CD4-positive, alpha-beta T cell (primary cell): Measurements from ENCODE around the gene PRKN. TPM values are rescaled to one million over a fixed set of nuclear protein-coding genes. Genes with fewer than 3 reads are reported as not detected.

Source experiments
- ATAC-seq: fragments of 200-7000 bp; cut with Tn5 transposase; one replicate; pipeline ENCODE4 v1.10.0; 2022; ENCODE audit warnings: mild to moderate bottlenecking; ENCODE audit not compliant: poor library complexity
- CTCF ChIA-PET: fragments of 350-600 bp; sonication (Branson Sonifier 250); formaldehyde crosslinking; loops from one replicate; lab custom pipeline; 2021; ENCODE audit warnings: antibody characterized with exemption, inconsistent platforms; lab: Charles Lee
- POLR2A ChIA-PET: fragments of 350-600 bp; sonication (Branson Sonifier 250); formaldehyde crosslinking; loops from one replicate; lab custom pipeline; 2021; ENCODE audit warnings: antibody characterized with exemption, inconsistent platforms; lab: Charles Lee
- DNase-seq, 14 experiments: peaks; one replicate each; pipeline ENCODE4 v3.0.0-alpha.2; 2013 to 2020; ENCODE audit warnings: mixed read lengths in 2 of 14
- H3K27ac ChIP-seq, 2 donors: one replicate each; pipeline versions ENCODE4 v1.5.1 to v1.7.0; 2013; ENCODE audit warnings: low read length in 2 of 2, low read depth in 1 of 2, mild to moderate bottlenecking in 1 of 2
- H3K27me3 ChIP-seq, 2 experiments: 1 replicate in 1 of 2; 2 replicates in 1 of 2; pipeline versions ENCODE4 v1.6.1 to v1.7.0; 2013; ENCODE audit warnings: low read length in 2 of 2, control low read depth in 1 of 2, mild to moderate bottlenecking in 1 of 2, moderate library complexity in 1 of 2; ENCODE audit not compliant: insufficient read depth in 2 of 2, control insufficient read depth in 1 of 2
- H3K36me3 ChIP-seq: one replicate; pipeline ENCODE4 v1.6.1; 2013; ENCODE audit warnings: low read length, control low read depth; ENCODE audit not compliant: insufficient read depth
- H3K4me1 ChIP-seq: one replicate; pipeline ENCODE4 v1.6.1; 2013; ENCODE audit warnings: low read length, control low read depth; ENCODE audit not compliant: insufficient read depth
- H3K4me3 ChIP-seq: one replicate; pipeline ENCODE4 v1.5.1; 2013; ENCODE audit warnings: mild to moderate bottlenecking, low read length, moderate library complexity
- H3K9me3 ChIP-seq, 2 experiments: 1 replicate in 1 of 2; 2 replicates in 1 of 2; pipeline versions ENCODE4 v1.6.1 to v1.7.0; 2013; ENCODE audit warnings: low read length in 2 of 2, mild to moderate bottlenecking in 2 of 2, control low read depth in 1 of 2, moderate library complexity in 1 of 2; ENCODE audit not compliant: control insufficient read depth in 1 of 2, insufficient read depth in 1 of 2
- H3K27ac Mint-ChIP-seq: one replicate; pipeline ENCODE4 v1.8.0; 2020; ENCODE audit warnings: mixed read lengths
- H3K27me3 Mint-ChIP-seq: one replicate; pipeline ENCODE4 v1.8.0; 2021; ENCODE audit warnings: mixed read lengths
- H3K36me3 Mint-ChIP-seq: one replicate; pipeline ENCODE4 v1.8.0; 2021; ENCODE audit warnings: low read depth, mixed read lengths
- H3K4me1 Mint-ChIP-seq: one replicate; pipeline ENCODE4 v1.8.0; 2021; ENCODE audit warnings: low read depth, mixed read lengths
- H3K4me3 Mint-ChIP-seq: one replicate; pipeline ENCODE4 v1.8.0; 2020; ENCODE audit warnings: mild to moderate bottlenecking, mixed read lengths
- H3K9me3 Mint-ChIP-seq: one replicate; pipeline ENCODE4 v1.8.0; 2020; ENCODE audit warnings: mixed read lengths
- intact Hi-C, 2 experiments: fragments of 100-400 bp; cut with DNase I in 1 of 2; cut with micrococcal nuclease in 1 of 2; formaldehyde crosslinking; loops; one replicate each; pipeline versions ENCODE4 v1.15.1 to v1.9.0; 2023 to 2025; cut with DNase I, micrococcal nuclease
- total RNA-seq, 174 experiments: library from RNA in 2 of 174; stranded (reverse) in 2 of 174; gene quantifications; one replicate each; pipeline ENCODE4 v1.2.3 and lab custom pipeline; 2021 to 2026
- TF ChIP-seq, protein P1 (sequence below): fragments of 200-600 bp; IDR thresholded peaks from one replicate; pipeline ENCODE4 v1.8.0; 2022; ENCODE audit warnings: antibody characterized with exemption, mild to moderate bottlenecking

PRKN gene
- total RNA-seq, 2 experiments from 2014 or later, result 5.2 to 5.4 TPM

DNA sequence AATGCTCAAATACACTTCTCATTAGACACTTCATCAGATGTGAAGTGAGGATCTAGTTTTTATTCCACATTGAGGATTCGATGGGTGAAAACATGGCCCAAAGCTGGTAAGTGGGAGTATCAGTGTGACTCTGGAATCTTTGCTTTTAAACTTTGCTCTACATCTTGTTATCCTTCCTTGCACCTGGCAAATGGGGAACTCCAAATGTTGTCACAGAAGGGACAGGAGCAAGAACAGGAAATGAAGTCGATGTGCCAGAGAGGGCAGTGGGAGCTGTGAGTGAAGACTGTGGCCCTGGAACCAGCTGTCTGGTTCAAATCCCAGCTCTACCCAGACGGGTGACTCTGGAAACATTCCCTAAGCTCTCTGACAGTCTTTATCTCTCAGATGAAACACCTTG lies 1367.0 kb downstream of the PRKN start:
- DNase-seq (no peak), ATAC-seq (no peak)
- Histone ChIP-seq H3K4me3 (no peak overlapping the region), H3K36me3 (no peaks in the 10 kb centered on the region), H3K9me3 (peaks cover 0 to 21% of the 10 kb centered on the region in 2 experiments), H3K27ac (no peak overlapping the region), H3K4me1 (no peaks in the 10 kb centered on the region), H3K27me3 (no peaks in the 10 kb centered on the region)
- TF ChIP-seq, protein P1, sequence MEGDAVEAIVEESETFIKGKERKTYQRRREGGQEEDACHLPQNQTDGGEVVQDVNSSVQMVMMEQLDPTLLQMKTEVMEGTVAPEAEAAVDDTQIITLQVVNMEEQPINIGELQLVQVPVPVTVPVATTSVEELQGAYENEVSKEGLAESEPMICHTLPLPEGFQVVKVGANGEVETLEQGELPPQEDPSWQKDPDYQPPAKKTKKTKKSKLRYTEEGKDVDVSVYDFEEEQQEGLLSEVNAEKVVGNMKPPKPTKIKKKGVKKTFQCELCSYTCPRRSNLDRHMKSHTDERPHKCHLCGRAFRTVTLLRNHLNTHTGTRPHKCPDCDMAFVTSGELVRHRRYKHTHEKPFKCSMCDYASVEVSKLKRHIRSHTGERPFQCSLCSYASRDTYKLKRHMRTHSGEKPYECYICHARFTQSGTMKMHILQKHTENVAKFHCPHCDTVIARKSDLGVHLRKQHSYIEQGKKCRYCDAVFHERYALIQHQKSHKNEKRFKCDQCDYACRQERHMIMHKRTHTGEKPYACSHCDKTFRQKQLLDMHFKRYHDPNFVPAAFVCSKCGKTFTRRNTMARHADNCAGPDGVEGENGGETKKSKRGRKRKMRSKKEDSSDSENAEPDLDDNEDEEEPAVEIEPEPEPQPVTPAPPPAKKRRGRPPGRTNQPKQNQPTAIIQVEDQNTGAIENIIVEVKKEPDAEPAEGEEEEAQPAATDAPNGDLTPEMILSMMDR, result no peak
- ChIA-PET CTCF (interaction anchor here (0.6 to 0.8 kb wide), 2 partner anchors 10 to 181 kb away, joined by 3 read pairs; no protein-coding TSS in a partner anchor), POLR2A (no interaction called here)
- H3K9me3 Mint-ChIP-seq, result peaks cover 3% of the 10 kb centered on the region
- no peak overlapping the region for H3K27ac Mint-ChIP-seq
- H3K27me3 Mint-ChIP-seq, result no peaks in the 10 kb centered on the region
- no peaks in the 10 kb centered on the region for H3K4me1 Mint-ChIP-seq
- intact Hi-C loops, result no loop called here
- no peak overlapping the region for H3K4me3 Mint-ChIP-seq
- no peaks in the 10 kb centered on the region for H3K36me3 Mint-ChIP-seq

DNA sequence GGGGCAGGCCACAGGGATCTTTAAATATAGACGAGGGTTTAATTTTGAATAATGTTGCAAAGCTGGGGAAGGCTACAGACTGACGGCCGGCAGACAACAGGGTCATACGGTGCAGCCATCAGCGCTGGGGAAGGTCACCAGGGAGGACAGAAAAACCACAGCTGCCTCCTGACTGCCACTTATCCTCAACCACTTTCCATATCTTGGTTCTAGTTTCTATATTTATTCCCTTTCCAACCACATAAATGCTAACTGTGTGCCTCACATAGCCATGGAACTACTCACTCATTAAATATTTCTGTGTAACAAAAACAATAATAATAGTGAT lies 1368.0 kb downstream of the PRKN start:
- Histone ChIP-seq H3K4me3 (no peak overlapping the region), H3K27ac (no peak overlapping the region), H3K9me3 (peaks cover 0 to 21% of the 10 kb centered on the region in 2 experiments), H3K27me3 (no peaks in the 10 kb centered on the region), H3K36me3 (no peaks in the 10 kb centered on the region), H3K4me1 (no peaks in the 10 kb centered on the region)
- ChIA-PET CTCF (no interaction called here), POLR2A (no interaction called here)
- H3K36me3 Mint-ChIP-seq, result no peaks in the 10 kb centered on the region
- ATAC-seq (no peak), DNase-seq (no peak)
- no peak overlapping the region for H3K27ac Mint-ChIP-seq
- no peak overlapping the region for H3K4me3 Mint-ChIP-seq
- H3K4me1 Mint-ChIP-seq, result no peaks in the 10 kb centered on the region
- intact Hi-C loops, result no loop called here
- peaks cover 3% of the 10 kb centered on the region for H3K9me3 Mint-ChIP-seq
- TF ChIP-seq, protein P1, result no peak
- H3K27me3 Mint-ChIP-seq, result no peaks in the 10 kb centered on the region

DNA sequence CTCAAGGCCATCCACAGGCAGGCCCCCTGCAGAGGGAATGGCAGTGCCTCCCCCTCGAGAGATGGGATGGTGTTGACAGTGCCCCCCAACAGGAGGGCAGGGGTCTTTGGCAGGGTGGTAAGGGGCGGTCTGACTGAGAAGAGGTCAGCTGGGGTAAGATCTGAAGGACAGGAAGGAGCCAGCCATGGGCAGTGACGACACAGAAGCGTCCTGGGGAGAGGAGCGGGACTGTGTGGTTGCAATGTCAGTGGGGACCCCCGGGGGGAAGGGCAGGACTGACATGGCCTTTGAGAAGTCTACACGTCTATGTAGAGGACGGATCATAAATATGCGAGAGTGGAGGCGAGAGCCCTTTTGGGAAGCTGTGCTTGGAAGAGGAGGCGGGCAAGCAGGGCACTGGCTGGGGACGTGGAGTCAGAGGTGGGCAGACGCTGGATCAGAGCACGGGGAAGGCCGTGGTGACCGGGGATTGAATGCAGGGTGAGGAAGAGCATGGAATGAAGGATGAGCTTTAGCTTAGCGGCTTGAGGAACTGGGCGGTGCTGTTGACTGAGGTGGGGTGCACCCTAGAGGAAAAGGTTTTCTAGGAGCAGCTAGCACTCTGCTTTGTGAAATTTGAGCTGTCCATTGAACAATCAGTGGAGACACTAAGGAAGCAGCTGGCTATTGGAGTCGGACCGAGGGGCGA lies 1371.3 kb downstream of the PRKN start:
- no peak overlapping the region for H3K27ac ChIP-seq
- CTCF ChIA-PET, result interaction anchor here (1.2 kb wide), 1 partner anchor 14 kb away, joined by 4 read pairs; no protein-coding TSS in a partner anchor
- no peaks in the 10 kb centered on the region for H3K4me1 Mint-ChIP-seq
- POLR2A ChIA-PET, result no interaction called here
- H3K4me3 Mint-ChIP-seq, result no peak overlapping the region
- no peaks in the 10 kb centered on the region for H3K9me3 ChIP-seq
- H3K36me3 ChIP-seq, result no peaks in the 10 kb centered on the region
- TF ChIP-seq, protein P1, result no peak
- H3K4me1 ChIP-seq, result no peaks in the 10 kb centered on the region
- no peaks in the 10 kb centered on the region for H3K9me3 Mint-ChIP-seq
- H3K4me3 ChIP-seq, result no peak overlapping the region
- no peak overlapping the region for H3K27ac Mint-ChIP-seq
- ATAC-seq (no peak), DNase-seq (no peak)
- H3K36me3 Mint-ChIP-seq, result no peaks in the 10 kb centered on the region
- no peaks in the 10 kb centered on the region for H3K27me3 Mint-ChIP-seq
- no peaks in the 10 kb centered on the region for H3K27me3 ChIP-seq
- intact Hi-C loops, result no loop called here
